Parathyroid adenoma (tissue), 2 donors: Measurements from ENCODE around the gene IFT52.

ENCODE experiments used
- H2AFZ ChIP-seq: fragments of 300-600 bp; sonication (generic); one replicate; pipeline ENCODE4 v1.7.0; 2017; ENCODE audit warnings: antibody characterized with exemption, mild to moderate bottlenecking
- H3K27ac ChIP-seq: fragments of 300-600 bp; sonication (generic); one replicate; pipeline ENCODE4 v1.7.0; 2017
- H3K27me3 ChIP-seq: fragments of 300-600 bp; sonication (generic); one replicate; pipeline ENCODE4 v1.7.0; 2017; ENCODE audit warnings: low read length; ENCODE audit not compliant: control insufficient read depth, insufficient read depth
- H3K36me3 ChIP-seq: fragments of 300-600 bp; sonication (generic); one replicate; pipeline ENCODE4 v1.7.0; 2017; ENCODE audit warnings: low read length; ENCODE audit not compliant: control insufficient read depth, insufficient read depth
- H3K4me1 ChIP-seq: fragments of 300-600 bp; sonication (generic); one replicate; pipeline ENCODE4 v1.7.0; 2017; ENCODE audit warnings: control low read depth
- H3K4me2 ChIP-seq: fragments of 300-600 bp; sonication (generic); one replicate; pipeline ENCODE4 v1.7.0; 2017; ENCODE audit warnings: low read length
- H3K4me3 ChIP-seq: fragments of 300-600 bp; sonication (generic); one replicate; pipeline ENCODE4 v1.7.0; 2017; ENCODE audit warnings: low read depth, low read length
- H3K79me2 ChIP-seq: fragments of 300-600 bp; sonication (generic); one replicate; pipeline ENCODE4 v1.7.0; 2017; ENCODE audit warnings: control low read depth
- H3K9ac ChIP-seq: fragments of 300-600 bp; sonication (generic); one replicate; pipeline ENCODE4 v1.7.0; 2017; ENCODE audit warnings: mild to moderate bottlenecking
- H3K9me3 ChIP-seq: fragments of 300-600 bp; sonication (generic); one replicate; pipeline ENCODE4 v1.7.0; 2017; ENCODE audit warnings: low read length; ENCODE audit not compliant: control insufficient read depth
- CTCF ChIP-seq: fragments of 300-600 bp; sonication (generic); IDR thresholded peaks from one replicate; pipeline ENCODE4 v1.7.0; 2017; ENCODE audit warnings: antibody characterized with exemption, mild to moderate bottlenecking
- donor health status: primary hyperparathyroidism.

Gene IFT52

DNA sequence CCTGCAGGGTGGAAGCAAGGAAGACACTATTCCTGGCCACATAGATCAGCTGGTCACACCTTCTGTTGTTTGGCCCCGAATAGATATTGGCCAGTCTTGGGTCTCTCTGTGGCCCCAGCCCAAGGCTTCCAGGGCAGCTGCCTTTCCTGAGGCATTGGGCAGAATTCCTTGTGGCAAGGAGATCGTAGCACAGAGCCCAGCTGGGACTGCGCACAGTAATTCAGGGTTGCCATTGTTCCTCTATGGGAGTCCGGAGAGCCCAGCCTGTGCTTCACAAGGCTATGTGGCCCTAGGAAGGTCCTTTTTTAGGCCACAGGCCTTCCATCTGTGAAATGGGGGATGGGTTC, 25.0 kb upstream of the IFT52 start:
- H3K9me3 ChIP-seq: no peaks in the 10 kb centered on the region
- no peaks in the 10 kb centered on the region for H3K27me3 ChIP-seq
- no peak overlapping the region for H3K4me2 ChIP-seq
- no peak overlapping the region for H2AFZ ChIP-seq
- H3K27ac ChIP-seq: no peak overlapping the region
- no peak for TF ChIP-seq CTCF
- H3K4me3 ChIP-seq: no peak overlapping the region
- no peaks in the 10 kb centered on the region for H3K4me1 ChIP-seq
- H3K79me2 ChIP-seq: no peaks in the 10 kb centered on the region
- H3K9ac ChIP-seq: no peak overlapping the region
- H3K36me3 ChIP-seq: no peaks in the 10 kb centered on the region

DNA sequence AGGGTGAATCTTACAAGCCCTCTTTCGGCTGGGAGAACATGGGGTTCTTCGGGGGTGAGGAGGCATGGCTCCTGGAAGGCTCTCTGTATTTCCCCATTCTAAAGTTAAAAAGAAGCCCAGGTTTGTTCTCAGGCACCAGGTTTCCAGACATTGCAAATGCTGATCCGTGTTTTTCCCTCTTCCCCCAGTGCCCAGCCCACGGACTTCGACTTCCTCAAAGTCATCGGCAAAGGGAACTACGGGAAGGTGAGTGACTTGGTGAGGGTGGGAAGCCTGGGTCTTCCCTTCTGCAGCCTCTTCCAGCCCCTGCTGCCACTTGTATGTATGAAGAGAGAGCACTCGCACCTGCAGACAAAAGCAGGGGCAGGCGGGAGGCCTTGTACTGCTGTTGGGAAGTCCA, 23.3 kb upstream of the IFT52 start:
- Histone ChIP-seq H3K4me1 (no peaks in the 10 kb centered on the region), H3K27me3 (no peaks in the 10 kb centered on the region), H3K4me3 (no peak overlapping the region), H3K9ac (no peak overlapping the region), H3K36me3 (no peaks in the 10 kb centered on the region), H3K27ac (no peak overlapping the region), H3K79me2 (no peaks in the 10 kb centered on the region), H3K9me3 (no peaks in the 10 kb centered on the region), H2AFZ (no peak overlapping the region), H3K4me2 (no peak overlapping the region)
- TF ChIP-seq CTCF: no peak

DNA sequence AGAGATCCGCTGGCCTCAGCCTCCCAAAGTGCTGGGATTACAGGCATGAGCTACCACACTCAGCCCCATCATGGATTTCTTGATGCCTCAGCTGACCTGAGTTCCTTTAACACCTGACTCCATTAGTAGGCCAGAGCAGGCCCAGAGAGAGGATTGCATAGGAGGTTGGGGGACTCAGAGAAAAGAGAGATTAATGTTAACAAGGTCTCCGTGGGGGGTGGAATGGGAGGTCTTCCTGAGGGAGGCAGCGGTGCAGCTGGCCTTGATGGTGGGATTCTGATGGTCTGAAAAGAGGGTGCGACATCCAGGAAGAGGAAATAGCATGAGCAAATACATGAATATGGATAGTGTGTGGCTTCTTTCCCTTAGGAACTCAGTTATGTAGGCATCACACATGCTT, 22.0 kb upstream of the IFT52 start:
- no peaks in the 10 kb centered on the region for H3K9me3 ChIP-seq
- H3K36me3 ChIP-seq: no peaks in the 10 kb centered on the region
- no peaks in the 10 kb centered on the region for H3K27me3 ChIP-seq
- no peak overlapping the region for H2AFZ ChIP-seq
- no peak overlapping the region for H3K27ac ChIP-seq
- H3K4me1 ChIP-seq: no peaks in the 10 kb centered on the region
- H3K9ac ChIP-seq: no peak overlapping the region
- no peaks in the 10 kb centered on the region for H3K79me2 ChIP-seq
- no peak overlapping the region for H3K4me3 ChIP-seq
- no peak for TF ChIP-seq CTCF
- H3K4me2 ChIP-seq: no peak overlapping the region

DNA sequence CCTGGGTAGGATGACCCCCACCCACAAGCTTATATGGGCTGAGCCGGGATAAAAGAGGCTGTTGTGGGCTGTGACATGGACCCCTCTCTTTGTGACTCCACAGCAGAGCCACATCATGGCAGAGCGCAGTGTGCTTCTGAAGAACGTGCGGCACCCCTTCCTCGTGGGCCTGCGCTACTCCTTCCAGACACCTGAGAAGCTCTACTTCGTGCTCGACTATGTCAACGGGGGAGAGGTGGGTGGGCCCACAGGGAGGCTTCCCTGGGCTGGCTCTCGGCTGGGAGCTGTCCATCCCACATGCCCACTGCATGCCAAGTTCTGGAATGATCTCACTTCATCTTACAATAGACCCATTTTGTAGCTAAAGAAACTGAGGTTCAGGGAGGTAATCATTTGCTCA, 21.5 kb upstream of the IFT52 start:
- Histone ChIP-seq H3K9me3 (no peaks in the 10 kb centered on the region), H3K4me1 (no peaks in the 10 kb centered on the region), H2AFZ (no peak overlapping the region), H3K79me2 (no peaks in the 10 kb centered on the region), H3K27me3 (no peaks in the 10 kb centered on the region), H3K4me2 (no peak overlapping the region), H3K36me3 (no peaks in the 10 kb centered on the region), H3K4me3 (no peak overlapping the region), H3K27ac (no peak overlapping the region), H3K9ac (no peak overlapping the region)
- TF ChIP-seq CTCF: no peak

DNA sequence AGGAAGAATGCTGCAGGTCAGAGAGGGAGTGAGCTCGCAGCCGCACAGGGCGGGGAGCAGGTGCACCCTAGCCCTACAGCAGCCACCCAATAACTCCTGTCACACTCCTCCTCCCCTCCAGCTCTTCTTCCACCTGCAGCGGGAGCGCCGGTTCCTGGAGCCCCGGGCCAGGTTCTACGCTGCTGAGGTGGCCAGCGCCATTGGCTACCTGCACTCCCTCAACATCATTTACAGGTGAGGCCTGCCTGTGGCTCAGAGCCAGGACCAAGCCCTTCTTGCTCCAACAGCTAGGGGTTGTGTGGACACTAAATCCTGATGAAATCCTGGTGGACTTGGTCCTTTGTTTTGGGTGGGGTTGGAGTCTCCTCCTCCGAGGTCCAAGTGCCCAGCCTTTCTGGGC, 20.2 kb upstream of the IFT52 start:
- Histone ChIP-seq H3K9me3 (no peaks in the 10 kb centered on the region), H2AFZ (no peak overlapping the region), H3K4me2 (no peak overlapping the region), H3K4me3 (no peak overlapping the region), H3K4me1 (no peaks in the 10 kb centered on the region), H3K27ac (no peak overlapping the region), H3K9ac (no peak overlapping the region), H3K36me3 (no peaks in the 10 kb centered on the region), H3K79me2 (no peaks in the 10 kb centered on the region), H3K27me3 (no peaks in the 10 kb centered on the region)
- no peak for TF ChIP-seq CTCF
